Activated CD4-positive, alpha-beta T cell treated with anti-CD3 and anti-CD28 coated beads, Interleukin-2, Interleukin-4, amounts not matched to agents 100 ng/mL and 50 ng/mL, durations not matched to agents 16 hours and 8 hours (primary cell): Measurements from ENCODE around the gene AKAP1.
A peak's percentile ranks its signal among the peaks of the same experiment; 100 is the strongest.

ENCODE experiments used
- DNase-seq: peaks from one replicate; pipeline ENCODE4 v3.0.0-alpha.2; 2020; ENCODE audit warnings: low spot score

The AKAP1 gene

DNA sequence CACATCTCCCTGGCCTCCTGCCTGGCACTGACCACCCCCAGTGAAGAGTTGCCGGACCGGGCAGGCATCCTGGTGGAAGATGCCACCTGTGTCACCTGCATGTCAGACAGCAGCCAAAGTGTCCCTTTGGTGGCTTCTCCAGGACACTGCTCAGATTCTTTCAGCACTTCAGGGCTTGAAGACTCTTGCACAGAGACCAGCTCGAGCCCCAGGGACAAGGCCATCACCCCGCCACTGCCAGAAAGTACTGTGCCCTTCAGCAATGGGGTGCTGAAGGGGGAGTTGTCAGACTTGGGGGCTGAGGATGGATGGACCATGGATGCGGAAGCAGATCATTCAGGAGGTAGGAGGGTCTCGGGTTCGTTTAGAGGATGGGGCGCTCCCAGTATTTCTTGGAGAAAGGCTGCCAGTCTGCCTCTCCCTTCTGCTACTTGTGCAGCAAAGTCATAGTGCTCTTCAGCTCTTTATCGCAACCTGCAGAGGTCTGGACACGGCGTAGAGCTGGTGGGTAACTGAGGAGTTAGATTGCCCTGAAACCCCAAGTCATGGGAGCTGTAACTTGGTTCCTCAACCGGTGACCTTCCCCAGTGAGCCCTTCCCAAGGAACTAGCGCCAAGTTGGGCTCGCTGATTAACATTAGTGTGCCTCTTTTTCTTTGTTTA is 21.9 kb downstream of the AKAP1 start:
- DNase-seq, result no peak

DNA sequence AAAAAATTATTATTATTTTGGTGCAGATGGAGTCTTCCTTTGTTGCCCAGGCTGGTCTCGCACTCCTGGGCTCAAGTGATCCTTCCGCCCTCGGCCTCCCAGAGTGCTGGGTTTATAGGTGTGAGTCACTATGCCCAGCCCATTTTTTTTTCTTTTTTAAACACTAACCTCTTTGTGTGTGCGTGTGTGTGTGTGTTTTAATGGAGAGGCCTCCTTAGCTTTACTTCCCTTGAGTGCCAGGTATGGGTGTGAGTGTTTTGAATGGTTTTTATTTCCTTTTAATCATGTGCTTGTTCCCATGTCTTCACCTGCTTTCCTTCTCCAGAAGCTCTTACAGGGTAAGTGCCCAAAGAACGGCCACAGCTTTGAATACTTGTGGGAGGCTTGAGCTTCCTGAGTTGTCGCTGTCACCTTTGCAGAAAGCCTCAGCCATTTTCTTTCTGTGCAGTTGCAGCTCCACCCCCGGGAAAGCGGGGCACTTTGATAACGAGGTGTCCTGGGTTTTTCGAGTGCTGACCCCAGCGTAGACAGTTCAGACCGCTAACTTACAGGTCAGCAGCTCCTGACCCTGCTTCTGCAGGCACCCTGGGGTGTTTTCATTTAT is 22.6 kb downstream of the AKAP1 start:
- DNase-seq, result no peak

DNA sequence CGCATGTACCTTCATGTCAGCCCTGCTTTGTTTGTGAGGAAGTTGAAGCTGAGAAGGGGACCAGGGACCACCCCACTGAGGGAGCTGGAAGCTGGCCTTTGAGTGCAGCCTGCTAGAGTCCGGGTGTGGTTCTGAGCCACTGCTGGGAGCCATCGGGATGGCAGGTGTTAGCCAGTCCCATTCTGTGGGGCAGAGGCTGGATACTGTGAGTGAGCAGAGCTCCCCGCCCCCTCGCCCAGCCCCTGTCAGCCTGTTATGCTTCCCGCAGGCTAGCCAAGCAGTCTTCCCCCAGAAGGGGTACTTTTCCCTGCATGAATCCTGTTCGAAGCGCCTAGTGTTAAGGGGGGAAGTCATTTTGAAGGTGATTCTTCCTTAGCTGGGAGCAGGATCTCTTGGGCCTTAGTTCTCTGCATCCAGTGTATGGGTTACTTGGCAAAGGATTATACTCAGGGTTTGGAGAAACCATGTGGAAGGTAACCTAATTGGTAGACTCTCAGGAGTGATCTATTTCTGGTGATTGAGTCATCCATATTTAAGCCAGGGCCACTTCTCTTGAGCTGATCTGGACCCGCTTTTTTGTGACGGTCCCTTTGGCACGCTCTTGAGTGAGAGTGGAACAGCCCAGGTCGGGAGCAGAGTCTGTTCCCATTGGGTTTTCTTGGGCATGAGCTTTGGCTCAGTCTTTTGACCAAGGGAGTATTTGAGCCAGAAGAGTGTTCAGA is 23.8 kb downstream of the AKAP1 start:
- DNase-seq, result no peak

DNA sequence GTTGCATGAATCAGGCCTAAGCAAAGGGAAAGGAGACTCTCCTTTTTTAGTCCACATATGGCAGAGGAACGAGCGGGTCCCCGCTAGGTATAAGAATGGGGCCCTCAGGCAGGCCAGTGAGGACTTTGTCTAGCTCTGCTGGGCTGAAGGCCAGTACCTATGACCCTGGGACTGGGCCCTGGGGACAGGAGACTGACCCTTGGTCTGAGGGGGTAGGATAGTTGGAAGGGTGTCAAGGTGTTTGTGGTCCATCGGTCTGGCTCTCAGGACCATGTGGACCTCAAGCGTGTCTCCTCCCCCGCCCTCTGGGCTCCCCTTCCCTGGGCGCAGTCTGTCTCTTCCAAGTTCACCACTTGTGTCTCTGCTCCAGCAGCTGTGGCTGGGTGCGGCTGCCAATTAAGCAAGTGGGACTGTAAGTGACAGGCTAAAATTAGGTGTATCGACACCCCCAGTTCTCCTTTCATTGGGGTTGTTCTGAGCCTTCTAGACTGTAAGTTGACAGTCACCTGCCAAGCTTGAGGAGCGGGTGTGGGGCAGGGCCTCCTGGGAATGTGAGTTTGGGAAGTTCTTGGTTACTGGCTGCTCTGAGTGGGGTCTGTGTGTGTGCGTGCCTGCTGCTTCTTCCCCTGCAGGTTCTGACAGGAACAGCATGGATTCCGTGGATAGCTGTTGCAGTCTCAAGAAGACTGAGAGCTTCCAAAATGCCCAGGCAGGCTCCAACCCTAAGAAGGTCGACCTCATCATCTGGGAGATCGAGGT is 24.5 kb downstream of the AKAP1 start:
- DNase-seq, result no peak

DNA sequence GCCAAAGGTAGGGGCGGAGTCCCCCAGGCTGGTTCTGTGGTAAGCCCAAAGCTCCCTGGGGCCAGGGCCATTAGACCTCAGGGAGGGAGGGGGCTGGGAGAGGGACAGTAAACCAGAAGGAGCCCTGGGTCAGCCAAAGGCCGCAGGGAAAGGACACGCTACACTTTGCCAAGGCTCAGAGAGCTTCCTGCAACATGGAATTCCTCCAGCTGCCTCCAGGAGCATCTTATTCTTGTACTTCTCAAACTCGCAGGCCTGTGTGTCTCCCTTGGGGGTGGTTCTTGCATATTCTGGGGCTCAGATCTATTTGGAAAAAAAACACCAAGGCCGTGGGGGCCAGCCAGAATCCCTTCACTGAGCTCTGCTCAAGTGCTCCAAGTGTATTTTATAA is 25.1 kb downstream of the AKAP1 start:
- DNase-seq, result no peak

DNA sequence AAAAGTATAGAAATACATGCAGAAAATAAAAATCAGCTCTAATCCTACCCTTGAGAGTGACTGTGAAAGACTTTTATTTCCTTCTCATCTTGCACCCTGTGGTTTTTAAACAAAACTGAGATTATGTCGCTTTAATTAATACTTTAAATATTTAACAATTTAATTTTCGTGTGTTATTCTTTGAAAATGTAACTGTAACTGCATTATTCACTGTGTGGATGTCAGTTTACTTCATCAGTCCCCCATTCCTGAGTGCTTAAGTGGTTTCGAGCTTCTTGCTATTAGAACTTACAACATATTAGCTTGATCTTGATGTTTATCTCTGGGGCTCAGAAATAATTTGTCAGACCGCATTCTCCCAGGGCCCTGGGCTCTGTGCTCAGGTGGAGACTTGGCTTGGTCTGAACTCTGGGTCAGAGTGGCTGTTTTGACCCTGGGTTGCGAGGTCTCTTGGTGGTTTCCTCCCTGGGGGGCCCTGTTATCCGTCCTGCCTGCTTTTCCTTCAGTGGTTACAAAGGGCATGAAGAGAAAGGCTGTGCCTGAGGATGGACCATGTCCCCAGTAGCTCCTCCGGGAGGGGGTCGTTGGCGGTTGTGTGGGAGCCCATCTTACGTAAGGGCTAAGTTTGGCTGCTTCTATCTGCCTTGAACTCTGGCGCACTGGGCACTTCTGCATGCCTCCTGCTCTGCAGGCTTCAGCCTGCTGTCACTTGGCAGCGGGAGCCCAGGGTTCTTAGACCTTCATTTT is 25.7 kb downstream of the AKAP1 start:
- no peak for DNase-seq

DNA sequence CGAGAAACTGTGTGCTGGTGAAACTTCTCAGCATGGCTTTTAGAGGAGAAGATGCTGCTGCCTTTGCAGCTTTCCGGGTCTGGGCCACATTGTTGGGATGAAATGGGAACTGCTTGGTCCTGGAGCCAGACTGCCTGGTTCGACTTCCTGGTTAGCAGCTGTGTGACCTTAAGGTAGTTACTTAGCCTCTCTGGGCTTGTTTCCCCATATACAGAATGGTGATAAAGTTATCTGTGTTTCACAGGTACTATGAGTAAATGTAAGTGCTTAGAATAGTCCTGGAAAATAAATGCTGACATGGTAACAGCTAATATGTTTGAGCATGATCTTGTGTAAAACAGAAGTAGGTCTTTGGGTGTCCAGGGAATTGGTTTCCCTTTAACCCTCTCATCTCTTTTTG is 26.3 kb downstream of the AKAP1 start:
- no peak for DNase-seq

DNA sequence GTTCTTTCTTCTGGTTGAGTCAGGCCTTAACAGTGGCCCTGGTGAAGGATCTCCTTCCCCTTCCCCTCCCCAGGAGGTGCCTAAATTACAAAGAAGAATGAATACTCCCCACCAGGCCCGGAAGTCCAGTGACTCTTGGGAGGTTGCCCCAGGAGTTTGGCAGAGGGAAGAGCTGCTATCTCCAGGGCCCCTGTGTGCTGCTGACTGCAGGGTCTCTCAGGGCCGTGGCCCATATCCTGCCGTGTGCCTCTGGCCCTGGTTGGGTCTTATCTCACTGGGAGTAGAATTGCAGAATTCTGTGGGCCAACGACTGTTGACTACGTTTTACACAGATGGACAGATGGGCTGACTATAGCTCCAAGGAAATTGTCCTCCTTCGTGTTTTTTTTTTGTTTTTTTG is 28.0 kb downstream of the AKAP1 start:
- DNase-seq, result no peak

DNA sequence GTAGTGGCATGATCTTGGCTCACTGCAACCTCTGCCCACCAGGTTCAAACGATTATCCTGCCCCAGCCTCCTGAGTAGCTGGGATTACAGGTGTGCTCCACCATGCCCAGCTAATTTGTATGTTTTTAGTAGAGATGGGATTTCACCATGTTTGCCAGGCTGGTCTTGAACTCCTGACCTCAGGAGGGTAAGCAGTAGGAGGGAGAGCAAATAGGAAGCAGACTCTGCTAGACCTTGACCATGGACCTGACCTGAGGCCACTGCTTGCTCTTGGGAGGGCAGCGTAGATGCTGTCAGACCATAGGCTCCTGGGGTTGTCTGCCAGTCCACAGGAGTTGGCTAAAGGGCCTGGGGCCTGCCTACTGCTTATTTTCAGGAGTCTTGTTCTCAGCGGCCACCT is 28.6 kb downstream of the AKAP1 start:
- no peak for DNase-seq

DNA sequence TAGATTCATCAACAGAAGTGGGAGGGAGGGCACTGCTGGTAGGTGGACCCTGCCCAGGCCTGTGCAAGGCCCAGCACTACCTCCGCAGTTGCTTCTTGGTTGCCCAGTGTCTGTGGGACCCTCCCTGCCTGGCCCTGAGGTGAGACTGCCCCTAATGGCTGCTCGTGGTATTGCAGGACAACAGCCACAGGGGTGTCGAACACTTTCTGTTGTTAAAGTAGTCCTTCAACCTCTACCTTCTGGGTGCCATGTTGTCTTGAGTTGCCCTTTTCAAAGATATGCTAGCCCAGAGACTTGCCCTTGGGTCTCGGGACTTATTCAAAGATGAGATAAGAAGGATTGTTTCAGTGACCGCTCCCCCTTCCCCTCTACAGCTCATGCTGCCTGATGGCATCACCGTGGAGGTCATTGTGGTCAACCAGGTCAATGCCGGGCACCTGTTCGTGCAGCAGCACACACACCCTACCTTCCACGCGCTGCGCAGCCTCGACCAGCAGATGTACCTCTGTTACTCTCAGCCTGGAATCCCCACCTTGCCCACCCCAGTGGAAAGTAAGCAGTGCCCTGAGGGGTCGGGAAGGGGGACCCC is 29.1 kb downstream of the AKAP1 start:
- DNase-seq, result peak; percentile 62

DNA sequence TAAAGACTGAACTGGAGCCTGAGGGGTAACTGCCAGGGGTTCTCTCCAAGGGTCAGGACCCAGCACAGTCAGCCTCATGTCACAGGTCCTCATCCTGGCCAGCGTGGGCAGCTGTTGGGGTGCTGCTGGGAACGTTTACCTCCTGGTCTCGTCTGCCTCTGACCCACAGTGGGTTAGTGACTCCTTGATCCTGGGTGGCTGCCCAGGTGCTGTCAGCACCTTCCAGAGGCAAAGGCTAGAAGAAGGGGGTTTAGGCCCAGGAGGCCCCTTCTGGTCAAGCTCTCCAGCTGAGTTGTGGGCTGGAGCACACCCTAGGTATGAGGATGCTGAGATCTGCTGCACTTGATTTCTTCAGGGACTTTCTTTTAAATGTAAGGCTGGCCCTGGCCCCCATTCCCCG is 30.3 kb downstream of the AKAP1 start:
- DNase-seq, result no peak

DNA sequence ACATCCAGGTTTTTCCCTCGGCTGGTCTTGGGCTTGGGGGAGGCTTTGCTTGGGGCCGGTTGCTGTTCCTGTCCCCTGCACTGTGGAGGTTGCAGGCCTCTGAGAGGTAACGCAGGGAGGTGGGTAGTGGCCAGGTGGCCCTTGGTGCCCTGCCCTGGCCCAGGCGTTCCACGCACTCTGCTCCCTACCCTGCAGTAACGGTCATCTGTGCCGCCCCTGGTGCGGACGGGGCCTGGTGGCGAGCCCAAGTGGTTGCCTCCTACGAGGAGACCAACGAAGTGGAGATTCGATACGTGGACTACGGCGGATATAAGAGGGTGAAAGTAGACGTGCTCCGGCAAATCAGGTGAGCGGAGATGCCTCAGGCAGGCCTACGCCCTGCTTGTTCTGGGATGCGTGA is 30.9 kb downstream of the AKAP1 start:
- DNase-seq, result no peak

DNA sequence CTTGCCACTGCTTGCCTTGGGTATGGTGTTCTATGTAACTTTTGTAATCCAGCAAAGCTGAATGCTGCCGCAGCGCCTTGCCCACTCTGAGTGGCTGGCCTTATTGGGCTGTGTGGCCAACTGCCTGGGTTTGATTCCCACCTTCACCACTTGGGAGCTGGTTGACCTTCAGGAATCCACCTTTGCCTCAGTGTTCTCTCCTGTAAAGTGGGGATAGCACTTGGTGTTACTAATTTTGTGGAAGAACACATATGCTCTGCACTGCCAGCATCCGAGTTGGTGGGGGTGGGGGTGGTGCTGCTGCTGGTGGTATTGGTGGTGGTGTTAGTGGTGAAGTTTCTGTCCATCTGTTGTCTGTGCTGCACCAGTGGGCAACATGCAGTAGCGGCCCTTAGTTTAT is 32.8 kb downstream of the AKAP1 start:
- no peak for DNase-seq

DNA sequence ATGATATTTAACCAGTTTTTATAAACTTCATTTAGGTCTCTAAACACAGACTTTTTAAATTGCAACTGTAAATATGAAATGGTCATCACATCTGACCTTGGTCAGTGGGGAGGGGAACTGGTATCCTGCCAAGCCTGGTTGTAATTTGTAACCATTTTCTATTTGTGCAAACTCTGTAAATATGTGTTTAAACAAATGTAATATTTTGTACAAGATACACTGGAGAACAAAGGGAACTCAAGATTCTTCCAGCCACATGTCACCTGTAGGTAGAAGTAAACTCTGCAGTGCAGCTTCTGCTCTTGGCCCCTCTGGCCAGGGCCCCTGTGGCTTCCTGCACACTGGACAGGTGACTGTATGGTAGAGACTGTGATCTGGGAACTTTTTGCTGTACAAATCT is 35.8 kb downstream of the AKAP1 start:
- DNase-seq, result no peak

DNA sequence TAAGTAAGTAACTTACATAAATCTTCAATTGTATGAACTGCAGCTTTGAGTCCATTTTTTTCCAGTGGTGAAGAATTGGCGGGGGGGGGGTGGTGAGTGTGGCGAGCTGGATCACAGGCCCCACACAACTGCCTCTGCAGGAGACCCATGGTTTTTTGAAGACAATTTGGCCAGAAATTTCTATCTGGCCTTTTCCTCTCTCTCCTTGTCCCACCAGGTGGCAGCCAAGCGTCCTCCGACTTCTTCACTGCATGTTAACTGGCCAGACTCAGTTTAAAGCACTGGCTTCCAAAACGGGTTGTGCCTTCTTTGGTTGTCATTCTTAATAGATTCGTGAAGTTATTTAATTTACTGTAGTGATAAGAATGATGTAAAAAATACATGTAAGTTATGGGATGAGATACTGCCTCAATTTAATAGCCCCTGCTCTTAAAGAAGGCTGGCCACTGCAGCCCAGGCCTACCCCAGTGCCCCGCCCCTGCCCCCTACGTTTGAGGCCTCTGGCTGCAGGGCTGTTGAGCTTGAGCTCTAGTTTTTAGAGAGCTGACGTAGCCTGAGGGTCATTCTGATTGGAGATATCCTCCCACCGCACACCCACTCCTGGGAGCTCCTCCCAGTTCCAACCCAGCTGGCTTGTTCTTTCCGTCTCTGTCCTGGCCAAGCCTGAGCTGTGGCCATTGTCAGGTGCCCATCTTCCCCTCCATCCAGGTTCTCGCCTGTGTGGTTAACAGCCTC is 36.4 kb downstream of the AKAP1 start:
- DNase-seq, result no peak

DNA sequence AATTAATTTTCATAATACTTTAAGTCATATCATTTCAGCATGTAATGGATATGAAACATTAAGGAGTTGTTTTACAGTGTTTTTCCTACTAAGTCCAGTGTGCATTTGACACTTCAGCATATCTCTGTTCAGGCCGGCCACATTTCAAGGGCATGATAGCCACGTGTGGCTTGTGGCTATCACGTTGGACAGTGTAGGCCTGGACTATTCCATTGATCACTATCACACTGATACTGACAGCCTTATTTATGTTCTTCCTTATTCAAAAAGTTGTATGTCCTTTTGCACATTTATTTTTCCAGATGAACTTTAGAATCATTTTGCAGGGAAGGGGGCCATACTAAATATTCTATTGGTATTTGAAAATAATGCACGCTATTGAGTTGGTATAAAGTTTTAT is 39.0 kb downstream of the AKAP1 start:
- DNase-seq, result no peak

DNA sequence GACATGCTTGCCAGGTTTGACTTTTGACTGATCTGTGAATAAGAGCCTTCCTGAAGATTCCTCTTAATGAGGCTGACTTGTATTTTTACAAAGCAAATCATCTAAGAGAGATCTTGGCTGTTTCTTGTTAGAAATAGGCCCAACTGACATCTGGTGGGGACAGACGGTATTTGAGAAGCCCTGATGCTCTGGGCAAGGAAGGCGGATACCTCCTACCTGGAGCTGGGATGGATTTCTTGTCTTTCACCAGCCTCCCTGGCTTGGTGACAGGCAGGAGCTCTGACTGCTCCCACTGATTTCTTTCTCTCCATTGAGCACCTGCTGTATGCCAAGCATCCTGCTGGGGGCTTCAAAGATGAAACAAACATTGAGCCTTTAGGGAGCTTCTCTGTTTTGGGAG is 40.4 kb downstream of the AKAP1 start:
- no peak for DNase-seq

DNA sequence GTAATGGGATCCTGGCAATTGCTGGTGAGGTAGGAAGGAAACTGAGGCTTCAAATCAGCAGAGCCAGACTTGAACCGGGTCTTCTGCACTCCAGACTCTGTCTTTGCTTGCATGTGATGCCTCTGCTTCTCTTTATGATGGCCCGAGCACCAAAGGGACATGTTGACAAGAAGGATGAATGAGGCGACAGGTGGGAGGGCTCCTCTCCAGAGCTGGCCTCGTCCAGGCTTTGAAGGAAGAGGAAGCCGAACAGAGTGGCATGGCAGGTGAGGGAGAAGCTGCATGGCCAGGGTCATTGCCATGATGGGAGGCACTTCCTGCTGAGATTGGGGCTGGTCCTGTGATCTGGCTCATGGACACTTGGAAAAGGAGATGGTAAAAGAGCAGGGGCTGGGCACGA is 40.8 kb downstream of the AKAP1 start:
- DNase-seq, result no peak

DNA sequence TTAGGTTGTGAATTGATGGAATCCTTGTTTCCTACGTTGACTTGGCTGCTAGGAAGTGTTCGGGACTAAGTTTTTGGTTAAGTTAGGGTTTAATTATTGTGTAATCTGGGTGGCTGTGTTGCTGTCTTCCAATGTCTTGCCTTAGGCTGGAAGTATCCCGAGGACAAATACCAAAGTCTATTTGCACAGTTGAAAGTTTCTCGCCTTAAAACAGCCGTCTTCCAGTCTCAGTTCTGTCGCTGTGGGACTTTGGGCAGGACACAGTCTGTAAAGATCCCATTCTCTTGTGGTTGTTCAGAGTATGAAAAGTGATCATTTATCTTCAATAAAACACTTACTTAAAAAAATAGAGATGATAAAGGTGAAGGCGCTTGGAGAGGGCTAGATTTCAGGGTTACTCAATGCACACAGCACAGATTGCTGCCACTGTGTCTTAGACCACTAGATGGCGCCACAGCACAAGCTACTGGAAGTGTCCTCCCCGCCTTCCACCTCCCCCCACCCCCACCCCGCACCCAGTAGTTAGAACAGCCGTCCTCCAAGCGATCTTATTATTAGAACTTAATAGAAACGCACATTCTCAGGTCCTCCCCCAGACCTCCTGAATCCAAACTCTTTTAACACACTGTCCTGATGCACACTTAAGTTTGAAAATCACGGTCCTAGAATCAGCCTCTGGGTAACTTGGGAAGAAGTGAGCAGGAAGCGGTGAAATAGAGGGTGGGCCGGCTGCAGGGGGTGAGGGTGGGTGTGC is 45.8 kb downstream of the AKAP1 start:
- peak; percentile 83 for DNase-seq

DNA sequence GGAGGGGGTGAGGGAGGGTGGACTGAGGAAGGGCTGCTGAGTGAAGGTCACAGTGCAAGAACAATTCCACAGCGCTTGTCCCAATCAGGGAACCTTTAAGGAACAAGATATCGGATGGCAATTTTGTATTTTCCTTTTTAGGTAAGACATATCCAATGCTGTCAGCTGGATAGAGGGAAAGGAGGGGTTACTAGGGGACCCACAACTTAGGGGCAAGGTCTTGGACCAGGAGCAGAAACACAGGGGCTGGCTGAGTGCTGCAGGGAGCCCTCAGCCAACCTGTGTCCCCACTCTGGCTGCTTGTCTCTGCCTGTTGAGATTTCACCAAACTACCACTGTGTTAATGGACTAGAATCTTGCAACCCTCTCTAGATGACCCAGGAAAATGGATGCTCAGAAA is 47.6 kb downstream of the AKAP1 start:
- DNase-seq, result no peak
